Spinal cord (tissue), 10 donors: ENCODE results near the gene CTDSP2. TPM values are rescaled to one million over a fixed set of nuclear protein-coding genes. Genes with fewer than 3 reads are reported as not detected.
"Not testable (repeated sequence)": the region's sequence is repeated elsewhere in the genome, so short reads cannot be mapped to it uniquely, and the experiment has no call there.

Experiments
- DNase-seq, 6 donors: peaks; one replicate each; pipeline versions ENCODE4 v3.0.0 to v3.0.0-alpha.2; 2013 to 2015; ENCODE audit warnings: low spot score in 6 of 6, low read depth in 4 of 6
- H3K27ac ChIP-seq: one replicate; pipeline ENCODE4 v1.5.1; 2013; ENCODE audit warnings: low read depth, low read length, control low read depth
- H3K27me3 ChIP-seq: one replicate; pipeline ENCODE4 v1.6.1; 2013; ENCODE audit warnings: low read length; ENCODE audit not compliant: control insufficient read depth, insufficient read depth
- H3K36me3 ChIP-seq: one replicate; pipeline ENCODE4 v1.6.1; 2013; ENCODE audit warnings: low read length; ENCODE audit not compliant: control insufficient read depth, insufficient read depth
- H3K4me1 ChIP-seq: one replicate; pipeline ENCODE4 v1.6.1; 2013; ENCODE audit warnings: low read length; ENCODE audit not compliant: control insufficient read depth, insufficient read depth
- H3K4me3 ChIP-seq: one replicate; pipeline ENCODE4 v1.5.1; 2013; ENCODE audit warnings: low read depth, low read length, control low read depth
- H3K9me3 ChIP-seq: one replicate; pipeline ENCODE4 v1.6.1; 2013; ENCODE audit warnings: low read length; ENCODE audit not compliant: control insufficient read depth, insufficient read depth
- WGBS: methylation state at CpG from one replicate; pipeline ENCODE4 v1.1.5; 2013; ENCODE audit warnings: missing lambda C conversion rate; ENCODE audit not compliant: insufficient coverage; 5-methylcytosine and 5-hydroxymethylcytosine counted together
- polyA plus RNA-seq, 2 donors: library from polyadenylated mRNA; unstranded; fragments of 120-200 nt; gene quantifications; one replicate each; pipeline ENCODE4 v1.2.1, GENCODE V29; 2013; ENCODE audit not compliant: insufficient read length in 2 of 2
- total RNA-seq, 2 donors: library from RNA; depleted of rRNA in 1 of 2; stranded (reverse); fragments of 120-200 nt in 1 of 2; fragments of >200 nt in 1 of 2; gene quantifications; one replicate each; pipeline versions ENCODE4 v1.2.3 to v1.2.4, GENCODE V29; 2013 to 2014
- donor health status: healthy.

Gene CTDSP2
- total and polyA plus RNA-seq, 4 donors = 42.6 to 111 (median 102) TPM

- WGBS = 26% methylated on average over 11 of the region's 11 CpGs
- no peaks in the 10 kb centered on the region for H3K36me3 ChIP-seq
- no peak overlapping the region for H3K4me3 ChIP-seq
- peaks cover 38% of the 10 kb centered on the region for H3K4me1 ChIP-seq
- DNase-seq = peak in 2 of 6 donors; percentile 86 to 95
- peaks cover 13% of the 10 kb centered on the region for H3K27me3 ChIP-seq
- H3K27ac ChIP-seq = peak overlapping the region; percentile 84
- no peaks in the 10 kb centered on the region for H3K9me3 ChIP-seq
These were observed 22.3 kb upstream of the CTDSP2 start for GRCh38 chr12:57868851-57869268.

- Histone ChIP-seq H3K9me3 (no peaks in the 10 kb centered on the region), H3K4me3 (no peak overlapping the region), H3K36me3 (no peaks in the 10 kb centered on the region), H3K27ac (peak overlapping the region; percentile 84), H3K27me3 (peaks cover 16% of the 10 kb centered on the region), H3K4me1 (peaks cover 38% of the 10 kb centered on the region)
- 33% methylated on average over 1 of the region's 3 CpGs for WGBS
- peak in 1 of 6 donors; percentile 19 for DNase-seq
These were observed 21.7 kb upstream of the CTDSP2 start for GRCh38 chr12:57868221-57868620.

- Histone ChIP-seq H3K27ac (no peak overlapping the region), H3K4me3 (no peak overlapping the region), H3K4me1 (peaks cover 38% of the 10 kb centered on the region), H3K27me3 (peaks cover 31% of the 10 kb centered on the region), H3K36me3 (no peaks in the 10 kb centered on the region), H3K9me3 (no peaks in the 10 kb centered on the region)
- 67% methylated on average over 1 of the region's 3 CpGs for WGBS
- DNase-seq = no peak
These were observed 19.9 kb upstream of the CTDSP2 start for GRCh38 chr12:57866308-57867019.

DNA sequence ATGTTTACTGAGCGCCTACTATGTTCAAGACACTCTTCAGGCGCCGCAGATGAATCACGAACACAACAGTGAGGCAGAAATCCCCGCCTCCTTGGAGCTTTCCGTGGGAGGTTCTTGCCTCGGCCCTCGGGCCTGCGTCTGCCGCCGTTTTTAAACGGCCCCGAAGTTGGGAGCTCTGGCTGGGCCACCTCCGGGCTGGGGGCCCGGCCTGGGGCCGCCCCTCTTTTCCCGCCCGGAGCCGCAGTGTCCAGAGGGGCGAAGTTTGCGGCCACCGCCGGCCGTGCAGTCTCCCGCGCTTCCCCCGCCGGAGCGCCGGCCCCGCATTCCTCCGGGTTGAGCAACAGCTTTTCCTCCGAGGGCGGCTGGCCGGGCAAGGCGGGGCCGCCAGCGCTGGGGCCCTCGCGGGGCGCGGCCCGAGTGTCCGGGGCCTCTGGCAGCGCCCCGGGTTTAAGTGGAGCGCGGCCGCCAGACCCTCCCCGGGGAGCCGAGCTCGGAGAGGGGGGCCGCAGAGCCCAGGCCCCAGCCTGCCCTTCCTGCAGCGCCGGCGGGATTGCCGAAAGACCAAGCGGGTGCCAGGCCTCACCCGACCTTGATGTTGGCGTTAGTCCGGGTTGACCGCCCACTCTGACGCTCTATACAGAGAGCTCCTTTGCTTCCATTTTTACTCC is 18.7 kb upstream of the CTDSP2 start:
- DNase-seq = peak in 2 of 6 donors; percentile 46 to 82
- WGBS = 3% methylated on average over 61 of the region's 63 CpGs
- Histone ChIP-seq H3K36me3 (no peaks in the 10 kb centered on the region), H3K4me3 (peak overlapping the region; percentile 43), H3K27me3 (peaks cover 38% of the 10 kb centered on the region), H3K4me1 (peaks cover 35% of the 10 kb centered on the region), H3K27ac (peak overlapping the region; percentile 93), H3K9me3 (no peaks in the 10 kb centered on the region)

DNA sequence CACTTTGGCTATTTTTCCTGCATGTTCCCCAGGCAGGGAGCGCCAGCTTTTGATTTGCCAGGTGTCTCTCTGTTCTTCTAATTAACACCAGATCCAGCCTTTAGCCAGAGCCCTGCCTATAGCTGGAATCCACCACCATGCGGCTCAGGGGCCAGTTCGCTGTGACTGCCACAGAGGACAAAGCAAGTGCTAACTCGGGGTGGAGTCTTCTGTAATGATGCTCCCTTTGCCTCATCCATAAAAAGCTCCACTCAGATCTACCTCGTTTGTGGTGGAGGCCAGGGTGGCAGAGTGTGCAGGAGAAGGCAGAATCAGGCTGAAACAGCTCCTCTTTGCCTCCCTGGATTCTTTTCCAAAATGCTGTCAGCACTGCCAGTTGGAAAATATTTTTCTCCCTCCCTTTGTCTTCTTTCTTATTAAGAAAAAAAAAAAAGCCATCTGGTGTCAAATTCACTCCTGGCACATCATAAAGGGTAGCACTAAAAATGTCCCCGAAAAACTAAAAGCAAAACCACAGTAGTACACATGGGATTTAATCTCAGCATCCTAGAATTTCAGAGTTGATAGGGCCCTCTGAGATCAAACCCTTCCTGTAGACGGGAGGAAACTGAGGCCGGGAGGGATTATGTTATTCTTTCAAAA is 18.0 kb upstream of the CTDSP2 start:
- peak in 2 of 6 donors; percentile 20 to 78 for DNase-seq
- no peaks in the 10 kb centered on the region for H3K9me3 ChIP-seq
- peaks cover 42% of the 10 kb centered on the region for H3K27me3 ChIP-seq
- H3K36me3 ChIP-seq = no peaks in the 10 kb centered on the region
- 52% methylated on average over 3 of the region's 8 CpGs for WGBS
- H3K27ac ChIP-seq = peak overlapping the region; percentile 93
- peak overlapping the region; percentile 43 for H3K4me3 ChIP-seq
- H3K4me1 ChIP-seq = peaks cover 28% of the 10 kb centered on the region

GRCh38 chr12:57863676-57864075 is 17.1 kb upstream of the CTDSP2 start:
- DNase-seq = no peak
- H3K4me1 ChIP-seq = peaks cover 19% of the 10 kb centered on the region
- H3K36me3 ChIP-seq = no peaks in the 10 kb centered on the region
- WGBS = no CpG with 5 or more reads among the region's 1 CpG
- H3K4me3 ChIP-seq = no peak overlapping the region
- no peak overlapping the region for H3K27ac ChIP-seq
- H3K9me3 ChIP-seq = no peaks in the 10 kb centered on the region
- peaks cover 42% of the 10 kb centered on the region for H3K27me3 ChIP-seq

GRCh38 chr12:57861967-57862366 is 15.4 kb upstream of the CTDSP2 start:
- Histone ChIP-seq H3K27me3 (peaks cover 43% of the 10 kb centered on the region), H3K27ac (no peak overlapping the region), H3K4me3 (no peak overlapping the region), H3K9me3 (no peaks in the 10 kb centered on the region), H3K4me1 (peaks cover 11% of the 10 kb centered on the region), H3K36me3 (no peaks in the 10 kb centered on the region)
- WGBS = 100% methylated on average over 1 of the region's 4 CpGs
- no peak for DNase-seq

- DNase-seq, H3K27ac ChIP-seq, H3K36me3 ChIP-seq, H3K4me3 ChIP-seq, H3K9me3 ChIP-seq: not testable (repeated sequence)
- WGBS = 88% methylated on average over 2 of the region's 5 CpGs
- Histone ChIP-seq H3K27me3 (peaks cover 41% of the 10 kb centered on the region), H3K4me1 (peaks cover 11% of the 10 kb centered on the region)
These were observed 14.4 kb upstream of the CTDSP2 start for GRCh38 chr12:57860883-57861282.

DNA sequence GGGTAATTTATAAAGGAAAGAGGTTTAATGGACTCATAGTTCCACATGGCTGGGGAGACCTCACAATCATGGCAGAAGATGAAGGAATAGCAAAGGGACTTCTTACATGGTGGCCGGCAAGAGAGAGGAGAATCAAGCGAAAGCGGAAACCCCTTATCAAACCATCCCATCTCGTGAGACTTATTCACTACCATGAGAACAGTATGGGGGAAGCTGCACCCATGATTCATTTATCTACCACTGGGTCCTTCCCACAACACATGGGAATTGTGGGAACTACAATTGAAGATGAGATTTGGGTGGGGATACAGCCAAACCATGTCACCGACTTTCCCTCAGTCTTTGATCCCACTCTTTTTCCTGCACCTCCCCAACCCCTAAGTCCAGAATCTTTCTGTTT is 12.6 kb upstream of the CTDSP2 start:
- H3K27me3 ChIP-seq = peaks cover 33% of the 10 kb centered on the region
- H3K4me3 ChIP-seq = no peak overlapping the region
- peaks cover 2% of the 10 kb centered on the region for H3K4me1 ChIP-seq
- no peaks in the 10 kb centered on the region for H3K9me3 ChIP-seq
- H3K36me3 ChIP-seq = no peaks in the 10 kb centered on the region
- WGBS = no CpG with 5 or more reads among the region's 5 CpGs
- DNase-seq = no peak
- H3K27ac ChIP-seq = no peak overlapping the region
